ENCODE results near the gene ENO1.

DNA sequence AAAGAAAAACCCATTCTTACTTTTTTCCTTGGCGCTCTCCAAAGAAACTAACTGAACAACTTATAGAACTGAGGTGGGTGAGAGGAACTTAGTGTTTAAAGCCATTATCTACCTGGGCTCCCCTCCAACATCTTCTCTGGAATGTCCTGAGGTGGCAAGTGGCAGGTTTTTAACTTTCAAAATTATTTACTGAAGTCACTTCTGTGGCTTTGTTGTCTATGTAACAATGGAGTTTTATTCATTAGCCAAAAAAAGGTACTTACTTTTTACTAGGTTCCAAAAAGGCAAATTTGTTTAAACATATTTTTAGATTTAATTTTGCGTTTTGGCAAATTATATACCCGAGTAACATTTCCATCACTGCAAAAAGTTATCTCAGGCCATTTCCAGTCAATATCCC, 2.4 kb downstream of the ENO1 start:
- TF ChIP-seq GATA2 (IDR thresholded peaks at IDR 0.05; ENCODE audit: low read depth, low read length): no peak
- no peak for TF ChIP-seq GATA3 (IDR thresholded peaks at IDR 0.05; ENCODE audit: low read depth, low read length)

Measured in SH-SY5Y (cell line).